Astrocyte (in vitro differentiated cells and primary cell): ENCODE data around the gene CYSTM1. TPM values are rescaled to one million over a fixed set of nuclear protein-coding genes. Genes with fewer than 3 reads are reported as not detected.

Experiments
- DNase-seq: peaks from one replicate; pipeline ENCODE4 v3.0.0-alpha.2; 2010; ENCODE audit warnings: low read depth
- FAIRE-seq: peaks from 2 replicates; lab custom pipeline; 2011; peaks lifted over from hg19 to GRCh38; lab: Jason Lieb, UNC
- H2AFZ ChIP-seq: 2 replicates; pipeline ENCODE4 v1.6.0; 2012; ENCODE audit warnings: low read depth, low read length, inconsistent platforms
- H3K27ac ChIP-seq: 2 replicates; pipeline ENCODE4 v1.5.1; 2011; ENCODE audit warnings: low read depth, low read length, inconsistent platforms
- H3K27me3 ChIP-seq: 2 replicates; pipeline ENCODE4 v1.6.0; 2011; ENCODE audit warnings: low read length, inconsistent platforms; ENCODE audit not compliant: insufficient read depth
- H3K36me3 ChIP-seq: 2 replicates; pipeline ENCODE4 v1.5.1; 2011; ENCODE audit warnings: low read length, inconsistent platforms; ENCODE audit not compliant: insufficient read depth
- H3K4me1 ChIP-seq: 2 replicates; pipeline ENCODE4 v1.5.1; 2011; ENCODE audit warnings: low read length, inconsistent platforms; ENCODE audit not compliant: insufficient read depth
- H3K4me2 ChIP-seq: 2 replicates; pipeline ENCODE4 v1.6.0; 2012; ENCODE audit warnings: low read length, inconsistent platforms
- H3K4me3 ChIP-seq: 2 replicates; pipeline ENCODE4 v1.5.1; 2011; ENCODE audit warnings: low read depth, mild to moderate bottlenecking, low read length, inconsistent platforms; ENCODE audit not compliant: insufficient read depth
- H3K79me2 ChIP-seq: 2 replicates; pipeline ENCODE4 v1.6.0; 2012; ENCODE audit warnings: mild to moderate bottlenecking, low read length, inconsistent platforms; ENCODE audit not compliant: insufficient read depth
- H3K9ac ChIP-seq: 2 replicates; pipeline ENCODE4 v1.6.0; 2012; ENCODE audit warnings: mild to moderate bottlenecking, low read length, inconsistent platforms
- H3K9me3 ChIP-seq: 2 replicates; pipeline ENCODE4 v1.5.1; 2012; ENCODE audit warnings: low read depth, mild to moderate bottlenecking, low read length, inconsistent platforms; ENCODE audit not compliant: insufficient read depth
- H4K20me1 ChIP-seq: 2 replicates; pipeline ENCODE4 v1.6.0; 2012; ENCODE audit warnings: low read length, inconsistent platforms; ENCODE audit not compliant: insufficient read depth
- H3K27ac Mint-ChIP-seq: one replicate; pipeline ENCODE4 v1.8.0; 2021; ENCODE audit warnings: mild to moderate bottlenecking, mixed read lengths; ENCODE audit not compliant: unreplicated experiment
- H3K27me3 Mint-ChIP-seq: one replicate; pipeline ENCODE4 v1.8.0; 2021; ENCODE audit warnings: low read depth, mixed read lengths; ENCODE audit not compliant: unreplicated experiment
- H3K36me3 Mint-ChIP-seq: one replicate; pipeline ENCODE4 v1.8.0; 2021; ENCODE audit warnings: low read depth, mixed read lengths; ENCODE audit not compliant: unreplicated experiment
- H3K4me1 Mint-ChIP-seq: one replicate; pipeline ENCODE4 v1.8.0; 2021; ENCODE audit warnings: low read depth, mixed read lengths; ENCODE audit not compliant: unreplicated experiment
- H3K4me3 Mint-ChIP-seq: one replicate; pipeline ENCODE4 v1.8.0; 2021; ENCODE audit warnings: mild to moderate bottlenecking, moderate library complexity, mixed read lengths; ENCODE audit not compliant: unreplicated experiment
- H3K9me3 Mint-ChIP-seq: one replicate; pipeline ENCODE4 v1.8.0; 2021; ENCODE audit warnings: mild to moderate bottlenecking, mixed read lengths; ENCODE audit not compliant: unreplicated experiment
- EZH2 ChIP-seq: IDR thresholded peaks from 2 replicates; pipeline ENCODE4 v1.6.1; 2012; ENCODE audit warnings: mild to moderate bottlenecking, low read length, inconsistent platforms; ENCODE audit not compliant: insufficient read depth
- total RNA-seq: library from RNA; stranded (reverse); gene quantifications from 2 replicates; pipeline ENCODE4 v1.2.1, GENCODE V29; 2021
- TF ChIP-seq, protein P1 (sequence below): IDR thresholded peaks from 2 replicates; pipeline ENCODE4 v1.5.1; 2011; ENCODE audit warnings: low read depth, mild to moderate bottlenecking, inconsistent platforms, low read length, moderate library complexity; ENCODE audit not compliant: insufficient read depth

The CYSTM1 gene
- total RNA-seq, 1 donor from 2014 or later, result 46.3 TPM

- no peak overlapping the region for H3K9ac ChIP-seq
- TF ChIP-seq EZH2, result no peak
- TF ChIP-seq, protein P1, sequence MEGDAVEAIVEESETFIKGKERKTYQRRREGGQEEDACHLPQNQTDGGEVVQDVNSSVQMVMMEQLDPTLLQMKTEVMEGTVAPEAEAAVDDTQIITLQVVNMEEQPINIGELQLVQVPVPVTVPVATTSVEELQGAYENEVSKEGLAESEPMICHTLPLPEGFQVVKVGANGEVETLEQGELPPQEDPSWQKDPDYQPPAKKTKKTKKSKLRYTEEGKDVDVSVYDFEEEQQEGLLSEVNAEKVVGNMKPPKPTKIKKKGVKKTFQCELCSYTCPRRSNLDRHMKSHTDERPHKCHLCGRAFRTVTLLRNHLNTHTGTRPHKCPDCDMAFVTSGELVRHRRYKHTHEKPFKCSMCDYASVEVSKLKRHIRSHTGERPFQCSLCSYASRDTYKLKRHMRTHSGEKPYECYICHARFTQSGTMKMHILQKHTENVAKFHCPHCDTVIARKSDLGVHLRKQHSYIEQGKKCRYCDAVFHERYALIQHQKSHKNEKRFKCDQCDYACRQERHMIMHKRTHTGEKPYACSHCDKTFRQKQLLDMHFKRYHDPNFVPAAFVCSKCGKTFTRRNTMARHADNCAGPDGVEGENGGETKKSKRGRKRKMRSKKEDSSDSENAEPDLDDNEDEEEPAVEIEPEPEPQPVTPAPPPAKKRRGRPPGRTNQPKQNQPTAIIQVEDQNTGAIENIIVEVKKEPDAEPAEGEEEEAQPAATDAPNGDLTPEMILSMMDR, result no peak
- FAIRE-seq, result no peak
- peaks cover 19% of the 10 kb centered on the region for H3K4me1 ChIP-seq
- DNase-seq, result no peak
- Mint-ChIP-seq H3K36me3 (no peaks in the 10 kb centered on the region), H3K27me3 (peaks cover 6% of the 10 kb centered on the region), H3K4me3 (no peak overlapping the region), H3K9me3 (no peaks in the 10 kb centered on the region), H3K27ac (no peak overlapping the region), H3K4me1 (peaks cover 13% of the 10 kb centered on the region)
- H2AFZ ChIP-seq, result no peak overlapping the region
- no peaks in the 10 kb centered on the region for H3K9me3 ChIP-seq
- H3K27me3 ChIP-seq, result no peaks in the 10 kb centered on the region
- no peak overlapping the region for H3K27ac ChIP-seq
- H3K79me2 ChIP-seq, result no peaks in the 10 kb centered on the region
- no peak overlapping the region for H3K4me2 ChIP-seq
- no peaks in the 10 kb centered on the region for H3K36me3 ChIP-seq
- H3K4me3 ChIP-seq, result no peak overlapping the region
- no peaks in the 10 kb centered on the region for H4K20me1 ChIP-seq
Observed at GRCh38 chr5:140178086-140178410, 3.1 kb downstream of the CYSTM1 start.

DNA sequence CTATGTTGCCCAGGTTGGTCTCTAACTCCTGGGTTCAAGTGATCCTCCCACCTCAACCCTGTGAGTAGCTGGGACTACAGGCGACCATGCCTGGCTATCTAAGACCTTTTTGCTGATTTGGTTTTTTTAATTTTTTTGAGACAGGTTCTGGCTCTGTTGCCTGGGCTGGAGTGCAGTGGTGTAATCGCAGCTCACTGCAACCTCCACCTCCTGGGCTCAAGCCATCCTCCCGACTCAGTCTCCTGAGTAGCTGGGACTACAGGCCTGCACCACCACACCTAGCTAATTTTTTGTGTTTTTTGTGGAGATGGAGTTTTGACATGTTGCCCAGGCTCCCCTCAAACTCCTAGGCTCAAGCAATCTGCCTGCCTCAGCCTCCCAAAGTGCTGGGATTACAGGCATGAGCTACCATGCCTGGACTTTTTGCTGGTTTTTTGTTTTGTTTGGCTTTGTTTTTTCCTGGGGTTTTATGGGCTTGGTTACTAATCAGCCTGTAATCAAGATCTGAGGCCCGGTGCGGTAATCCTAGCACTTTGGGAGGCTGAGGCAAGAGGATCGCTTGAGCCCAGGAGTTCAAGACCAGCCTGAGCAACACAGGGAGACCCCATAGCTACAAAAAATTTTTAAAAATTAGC lies 3.6 kb downstream of the CYSTM1 start:
- H3K27ac ChIP-seq, result no peak overlapping the region
- H3K9me3 ChIP-seq, result no peaks in the 10 kb centered on the region
- no peaks in the 10 kb centered on the region for H3K36me3 ChIP-seq
- no peak for FAIRE-seq
- no peak overlapping the region for H3K4me2 ChIP-seq
- Mint-ChIP-seq H3K4me1 (peaks cover 16% of the 10 kb centered on the region), H3K27ac (no peak overlapping the region), H3K36me3 (no peaks in the 10 kb centered on the region), H3K4me3 (no peak overlapping the region), H3K9me3 (no peaks in the 10 kb centered on the region), H3K27me3 (peaks cover 2% of the 10 kb centered on the region)
- H3K9ac ChIP-seq, result no peak overlapping the region
- H3K4me3 ChIP-seq, result no peak overlapping the region
- H4K20me1 ChIP-seq, result no peaks in the 10 kb centered on the region
- no peak overlapping the region for H2AFZ ChIP-seq
- TF ChIP-seq, protein P1, result no peak
- TF ChIP-seq EZH2, result no peak
- H3K27me3 ChIP-seq, result no peaks in the 10 kb centered on the region
- peaks cover 19% of the 10 kb centered on the region for H3K4me1 ChIP-seq
- H3K79me2 ChIP-seq, result no peaks in the 10 kb centered on the region
- DNase-seq, result no peak

DNA sequence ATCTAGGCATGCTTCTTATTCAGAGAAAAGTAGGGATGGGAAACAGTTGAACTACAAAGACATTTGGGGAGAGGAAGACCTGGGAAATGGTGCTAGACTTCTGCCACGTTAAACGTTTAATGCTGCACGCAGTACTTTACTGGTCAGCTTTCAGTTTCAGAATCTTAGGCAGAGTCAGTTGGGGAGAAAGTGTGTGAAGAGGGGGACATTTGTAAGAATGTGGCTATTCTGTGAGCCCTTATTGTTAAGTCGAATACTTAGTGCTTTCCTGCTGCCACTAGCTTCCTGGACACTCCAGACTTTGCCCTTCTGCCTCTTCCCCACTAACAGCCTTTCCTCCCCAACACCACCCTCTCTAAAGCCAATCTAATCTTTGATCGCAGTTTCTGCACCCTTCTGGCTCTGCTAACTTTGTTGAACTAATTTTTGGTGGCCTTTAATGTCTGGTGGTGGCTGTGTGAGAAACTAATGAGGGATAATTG lies 6.1 kb downstream of the CYSTM1 start:
- H2AFZ ChIP-seq, result no peak overlapping the region
- no peaks in the 10 kb centered on the region for H4K20me1 ChIP-seq
- H3K36me3 ChIP-seq, result no peaks in the 10 kb centered on the region
- H3K27me3 ChIP-seq, result no peaks in the 10 kb centered on the region
- Mint-ChIP-seq H3K4me3 (no peak overlapping the region), H3K27ac (no peak overlapping the region), H3K4me1 (peaks cover 16% of the 10 kb centered on the region), H3K36me3 (no peaks in the 10 kb centered on the region), H3K27me3 (no peaks in the 10 kb centered on the region), H3K9me3 (no peaks in the 10 kb centered on the region)
- no peak overlapping the region for H3K27ac ChIP-seq
- H3K4me1 ChIP-seq, result peaks cover 10% of the 10 kb centered on the region
- no peaks in the 10 kb centered on the region for H3K9me3 ChIP-seq
- H3K79me2 ChIP-seq, result no peaks in the 10 kb centered on the region
- H3K4me2 ChIP-seq, result no peak overlapping the region
- DNase-seq, result no peak
- TF ChIP-seq, protein P1, result no peak
- no peak for TF ChIP-seq EZH2
- no peak for FAIRE-seq
- no peak overlapping the region for H3K4me3 ChIP-seq
- H3K9ac ChIP-seq, result no peak overlapping the region
